Glutamatergic neuron (in vitro differentiated cells): ENCODE results near the gene R3HDM2. TPM values are rescaled to one million over a fixed set of nuclear protein-coding genes. Genes with fewer than 3 reads are reported as not detected.

ENCODE experiments used
- DNase-seq: peaks from one replicate; pipeline ENCODE4 v3.0.0; 2022
- H3K27ac Mint-ChIP-seq: one replicate; pipeline ENCODE4 v1.8.0; 2020; ENCODE audit warnings: mild to moderate bottlenecking, mixed read lengths, inconsistent platforms; ENCODE audit not compliant: unreplicated experiment
- H3K27me3 Mint-ChIP-seq: one replicate; pipeline ENCODE4 v1.8.0; 2020; ENCODE audit warnings: mild to moderate bottlenecking, moderate library complexity, mixed read lengths, inconsistent platforms; ENCODE audit not compliant: unreplicated experiment
- H3K36me3 Mint-ChIP-seq: one replicate; pipeline ENCODE4 v1.8.0; 2020; ENCODE audit warnings: mild to moderate bottlenecking, mixed read lengths, inconsistent platforms; ENCODE audit not compliant: unreplicated experiment
- H3K4me1 Mint-ChIP-seq: one replicate; pipeline ENCODE4 v1.8.0; 2020; ENCODE audit warnings: mild to moderate bottlenecking, low read depth, mixed read lengths, inconsistent platforms; ENCODE audit not compliant: unreplicated experiment
- H3K4me3 Mint-ChIP-seq: one replicate; pipeline ENCODE4 v1.8.0; 2020; ENCODE audit warnings: mild to moderate bottlenecking, mixed read lengths, inconsistent platforms; ENCODE audit not compliant: unreplicated experiment
- H3K9me3 Mint-ChIP-seq: one replicate; pipeline ENCODE4 v1.8.0; 2020; ENCODE audit warnings: mild to moderate bottlenecking, moderate library complexity, mixed read lengths, inconsistent platforms; ENCODE audit not compliant: unreplicated experiment
- CTCF ChIP-seq: fragments of 200-600 bp; sonication (generic); IDR thresholded peaks from one replicate; pipeline ENCODE4 v1.5.0; 2021; ENCODE audit not compliant: partially characterized antibody, unreplicated experiment
- total RNA-seq: library from RNA; stranded (reverse); fragmentation: NEBNext Ultra II Directional; extraction: Animal tissue kit (Norgen Biotek cat#: 25700); gene quantifications from one replicate; pipeline ENCODE4 v1.2.1, GENCODE V29; 2021; ENCODE audit not compliant: unreplicated experiment

R3HDM2 gene
- total RNA-seq, 1 donor from 2014 or later: 106 TPM

- Mint-ChIP-seq H3K36me3 (no peaks in the 10 kb centered on the region), H3K4me3 (no peak overlapping the region), H3K9me3 (peaks cover 4% of the 10 kb centered on the region), H3K27ac (no peak overlapping the region), H3K4me1 (peaks cover 4% of the 10 kb centered on the region), H3K27me3 (peaks cover 2% of the 10 kb centered on the region)
- no peak for DNase-seq
- no peak for TF ChIP-seq CTCF
These were observed 58.6 kb downstream of the R3HDM2 start for GRCh38 chr12:57372233-57372632.

GRCh38 chr12:57370696-57371095, 60.1 kb downstream of the R3HDM2 start:
- H3K27me3 Mint-ChIP-seq: peaks cover 2% of the 10 kb centered on the region
- DNase-seq: no peak
- H3K27ac Mint-ChIP-seq: no peak overlapping the region
- H3K36me3 Mint-ChIP-seq: no peaks in the 10 kb centered on the region
- TF ChIP-seq CTCF: no peak
- peaks cover 4% of the 10 kb centered on the region for H3K4me1 Mint-ChIP-seq
- no peak overlapping the region for H3K4me3 Mint-ChIP-seq
- H3K9me3 Mint-ChIP-seq: peaks cover 2% of the 10 kb centered on the region

GRCh38 chr12:57370072-57370471, 60.8 kb downstream of the R3HDM2 start:
- Mint-ChIP-seq H3K27me3 (peaks cover 2% of the 10 kb centered on the region), H3K9me3 (peaks cover 2% of the 10 kb centered on the region), H3K27ac (no peak overlapping the region), H3K4me3 (no peak overlapping the region), H3K36me3 (no peaks in the 10 kb centered on the region), H3K4me1 (peaks cover 4% of the 10 kb centered on the region)
- DNase-seq: no peak
- TF ChIP-seq CTCF: no peak

- Mint-ChIP-seq H3K27me3 (peaks cover 2% of the 10 kb centered on the region), H3K9me3 (peaks cover 2% of the 10 kb centered on the region), H3K36me3 (no peaks in the 10 kb centered on the region), H3K27ac (no peak overlapping the region), H3K4me1 (peaks cover 4% of the 10 kb centered on the region), H3K4me3 (no peak overlapping the region)
- DNase-seq: no peak
- no peak for TF ChIP-seq CTCF
These were observed 61.6 kb downstream of the R3HDM2 start for GRCh38 chr12:57369202-57369601.

- peaks cover 2% of the 10 kb centered on the region for H3K9me3 Mint-ChIP-seq
- no peak overlapping the region for H3K4me3 Mint-ChIP-seq
- no peak overlapping the region for H3K27ac Mint-ChIP-seq
- no peak for DNase-seq
- H3K4me1 Mint-ChIP-seq: peaks cover 4% of the 10 kb centered on the region
- no peaks in the 10 kb centered on the region for H3K36me3 Mint-ChIP-seq
- no peak for TF ChIP-seq CTCF
- H3K27me3 Mint-ChIP-seq: peaks cover 2% of the 10 kb centered on the region
These were observed 62.3 kb downstream of the R3HDM2 start for GRCh38 chr12:57368349-57369095.
